ACHN (cell line): ENCODE measurements around the gene SLC25A45.
"Not testable (repeated sequence)": the region's sequence is repeated elsewhere in the genome, so short reads cannot be mapped to it uniquely, and the experiment has no call there.

ENCODE experiments used
- DNase-seq: peaks from one replicate; pipeline ENCODE4 v3.0.0-alpha.2; 2015
- in situ Hi-C: cut with HindIII; loops from 2 replicates; pipeline ENCODE4 v1.10.0; 2017; ENCODE audit warnings: low sequenced_read_pairs, low pct_ligation_motif_present, low pct_unique_long_range_greater_than_20kb

SLC25A45 gene

GRCh38 chr11:65353376-65353775 lies 29.1 kb downstream of the SLC25A45 start:
- DNase-seq: no peak

GRCh38 chr11:65352783-65353182 lies 29.7 kb downstream of the SLC25A45 start:
- in situ Hi-C loops: no loop called here
- DNase-seq: peak; percentile 15

More at GRCh38 chr11:65353376-65353775, 29.1 kb downstream of the SLC25A45 start:
- in situ Hi-C loops: no loop called here

DNA sequence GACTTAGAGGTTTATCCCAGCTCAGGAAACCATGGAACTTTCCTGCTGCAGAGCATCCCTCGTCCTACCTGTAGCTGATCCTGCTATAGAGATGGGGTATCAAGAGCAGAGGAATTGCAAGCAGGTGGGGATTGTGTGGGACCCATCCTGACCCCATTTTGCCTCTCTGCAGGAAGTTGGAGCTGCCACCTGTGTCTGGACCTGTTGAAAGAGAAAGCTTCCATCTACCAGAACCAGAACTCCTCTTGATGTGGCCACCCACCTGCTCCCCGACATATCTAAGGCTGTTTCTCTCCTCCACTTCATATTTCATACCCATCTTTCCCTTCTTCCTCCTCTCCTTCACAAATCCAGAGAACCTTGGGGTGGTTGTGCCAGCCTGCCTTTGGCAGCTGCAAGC lies 30.9 kb downstream of the SLC25A45 start:
- no peak for DNase-seq
- in situ Hi-C loops: no loop called here

DNA sequence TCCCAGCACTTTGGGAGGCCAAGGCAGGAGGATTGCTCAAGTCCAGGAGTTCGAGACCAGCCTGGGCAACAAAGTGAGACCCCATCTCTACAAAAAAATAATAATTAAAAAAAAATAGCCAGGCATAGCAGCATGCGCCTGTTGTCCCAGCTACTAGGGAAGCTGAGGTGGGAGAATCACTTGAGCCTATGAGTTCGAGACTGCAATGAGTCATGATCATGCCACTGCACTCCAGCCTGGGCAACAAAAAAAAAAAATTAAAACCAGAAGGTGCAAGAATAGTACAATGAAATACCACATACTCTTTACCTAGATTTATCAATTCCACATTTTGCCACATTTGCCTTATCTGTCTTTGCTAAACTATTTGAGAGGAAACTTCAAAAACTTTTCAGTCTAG lies 40.6 kb downstream of the SLC25A45 start:
- in situ Hi-C loops: no loop called here
- DNase-seq: no peak

GRCh38 chr11:65340226-65340625 lies 42.2 kb downstream of the SLC25A45 start:
- DNase-seq: no peak
- in situ Hi-C loops: no loop called here

- DNase-seq: no peak
These were observed 43.8 kb downstream of the SLC25A45 start for GRCh38 chr11:65338676-65339075.

GRCh38 chr11:65334696-65335295 lies 47.6 kb downstream of the SLC25A45 start:
- in situ Hi-C loops: no loop called here
- DNase-seq: no peak

More at GRCh38 chr11:65338676-65339075, 43.8 kb downstream of the SLC25A45 start:
- in situ Hi-C loops: no loop called here

DNA sequence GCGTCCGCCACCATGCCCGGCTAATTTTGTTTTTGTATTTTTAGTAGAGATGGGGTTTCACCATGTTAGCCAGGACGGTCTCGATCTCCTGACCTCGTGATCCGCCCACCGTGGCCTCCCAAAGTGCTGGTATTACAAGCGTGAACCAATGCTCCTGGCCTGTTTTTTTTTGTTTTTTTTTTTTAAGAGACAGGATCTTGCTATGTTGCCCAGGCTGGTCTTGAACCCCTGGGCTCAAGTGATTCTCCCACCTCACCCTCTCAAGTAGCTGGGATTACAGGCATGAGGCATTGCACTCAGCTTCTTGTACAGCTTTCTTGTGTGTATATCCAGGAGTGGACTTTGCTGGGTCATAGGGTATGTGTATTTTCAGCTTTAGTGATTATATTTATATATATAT lies 49.9 kb downstream of the SLC25A45 start:
- DNase-seq: not testable (repeated sequence)

DNA sequence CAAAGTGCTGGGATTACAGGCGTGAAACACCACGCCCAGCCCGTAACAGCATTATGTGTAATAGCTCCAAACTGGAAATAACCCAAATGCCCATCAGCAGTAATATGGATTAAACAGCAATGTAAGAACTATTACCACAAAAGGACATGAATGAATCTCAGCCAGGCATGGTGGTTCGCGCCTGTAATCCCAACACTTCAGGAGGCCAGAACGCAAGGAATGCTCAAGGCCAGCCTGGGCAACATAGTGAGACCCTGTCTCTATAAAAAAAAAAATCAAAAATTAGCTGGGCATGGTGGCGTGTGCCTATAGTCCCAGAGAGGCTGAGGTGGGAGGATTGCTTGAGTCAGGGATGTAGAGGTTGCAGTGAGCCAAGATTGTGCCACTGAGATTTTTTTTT lies 51.9 kb downstream of the SLC25A45 start:
- no peak for DNase-seq
- in situ Hi-C loops: no loop called here

More for the DNA sequence above, 49.9 kb downstream of the SLC25A45 start:
- in situ Hi-C loops: not testable (repeated sequence)

DNA sequence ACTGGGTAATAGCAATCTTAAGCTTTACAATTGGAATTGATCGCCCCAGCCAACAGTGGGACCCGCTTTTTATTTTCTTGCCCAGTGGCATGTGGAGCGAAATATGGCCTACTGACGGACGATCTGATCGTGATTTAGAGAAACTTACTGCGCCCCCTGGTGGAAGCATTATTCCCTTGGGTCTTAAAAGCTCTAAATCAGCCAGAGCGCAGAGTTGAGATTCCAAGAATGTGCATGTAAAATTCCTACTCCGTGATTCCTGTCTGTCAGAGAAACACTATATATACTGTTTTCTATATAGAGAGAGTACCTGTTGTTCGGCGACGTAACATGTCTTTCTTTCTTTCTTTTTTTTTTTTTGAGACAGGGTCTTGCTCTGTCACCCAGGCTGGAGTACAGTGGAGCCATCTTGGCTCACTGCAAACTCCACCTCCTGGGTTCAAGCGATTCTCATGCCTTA lies 52.5 kb downstream of the SLC25A45 start:
- in situ Hi-C loops: no loop called here
- peak; percentile 84 for DNase-seq

DNA sequence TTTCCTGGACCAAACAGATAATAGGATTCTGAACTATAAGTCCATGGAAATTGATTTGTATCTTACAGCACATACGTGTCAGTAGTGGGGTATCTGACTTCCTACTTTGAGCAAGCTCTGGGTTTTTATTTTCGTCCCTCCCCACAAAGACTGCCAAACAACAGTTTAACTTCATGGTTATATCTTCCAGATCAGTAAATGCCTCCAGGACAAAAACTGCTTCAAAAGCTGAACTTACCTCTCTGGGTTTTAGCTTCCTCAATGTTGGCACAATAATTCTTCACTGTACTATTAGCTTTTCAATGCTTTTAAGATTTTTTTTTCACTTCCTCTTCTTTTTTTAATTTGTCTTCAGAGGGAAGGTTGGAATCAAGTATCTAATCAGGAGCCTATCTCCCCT lies 53.0 kb downstream of the SLC25A45 start:
- DNase-seq: no peak
- in situ Hi-C loops: no loop called here

- DNase-seq: no peak
- in situ Hi-C loops: no loop called here
These were observed 55.4 kb downstream of the SLC25A45 start for GRCh38 chr11:65327021-65327420.

DNA sequence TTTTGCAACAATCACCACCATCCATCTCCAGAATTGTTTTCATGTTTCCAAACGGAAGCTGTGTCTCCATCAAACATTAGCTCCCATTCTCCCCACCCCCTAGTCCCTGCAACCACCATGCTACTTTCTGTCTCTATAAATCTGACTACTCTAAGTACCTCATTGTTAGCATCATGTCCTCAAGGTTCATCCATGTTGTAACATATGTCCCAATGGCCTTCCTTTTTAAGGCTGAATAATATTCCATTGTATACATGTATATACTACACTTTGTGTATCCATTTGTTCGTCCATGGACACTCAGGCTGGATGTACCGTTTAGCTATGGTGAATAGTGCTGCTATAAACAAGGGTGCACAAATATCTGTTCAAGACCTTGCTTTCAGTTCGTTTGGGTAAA lies 57.0 kb downstream of the SLC25A45 start:
- no peak for DNase-seq

More for the DNA sequence above, 57.0 kb downstream of the SLC25A45 start:
- in situ Hi-C loops: no loop called here
